H1 (cell line): ENCODE measurements around the gene KIF26B. TPM values are rescaled to one million over a fixed set of nuclear protein-coding genes. Genes with fewer than 3 reads are reported as not detected.

Experiments
- CTCF ChIA-PET: fragments of 300-600 bp; sonication (Branson Sonifier 250); formaldehyde crosslinking; loops from one replicate; lab custom pipeline; 2021; ENCODE audit not compliant: partially characterized antibody; lab: Charles Lee
- POLR2A ChIA-PET: fragments of 300-600 bp; sonication (Branson Sonifier 250); formaldehyde crosslinking; loops from one replicate; lab custom pipeline; 2021; ENCODE audit warnings: inconsistent platforms; ENCODE audit not compliant: partially characterized antibody; lab: Charles Lee
- DNase-seq, 2 experiments: peaks; one replicate each; pipeline versions ENCODE4 v3.0.0 to v3.0.0-alpha.2; 2010 to 2022; ENCODE audit warnings: low spot score in 2 of 2, low read depth in 1 of 2, mixed read lengths in 1 of 2
- FAIRE-seq: peaks from 2 replicates; lab custom pipeline; 2011; peaks lifted over from hg19 to GRCh38; lab: Jason Lieb, UNC
- H2AFZ ChIP-seq: 2 replicates; pipeline ENCODE4 v1.8.1; 2012; ENCODE audit warnings: low read length, inconsistent platforms
- H2AK5ac ChIP-seq: 2 replicates; pipeline ENCODE4 v1.6.1; 2013; ENCODE audit warnings: low read depth, low read length
- H2BK120ac ChIP-seq: replicated peaks from 2 replicates; pipeline ENCODE3; 2013; ENCODE audit warnings: low read depth, low read length, inconsistent platforms
- H2BK12ac ChIP-seq: 2 replicates; pipeline ENCODE4 v1.6.1; 2013; ENCODE audit warnings: low read depth, low read length
- H2BK15ac ChIP-seq: 2 replicates; pipeline ENCODE4 v1.6.1; 2013; ENCODE audit warnings: low read length
- H2BK20ac ChIP-seq: 2 replicates; pipeline ENCODE4 v1.6.1; 2013; ENCODE audit warnings: low read length
- H2BK5ac ChIP-seq: 2 replicates; pipeline ENCODE4 v1.6.1; 2013; ENCODE audit warnings: low read depth, low read length
- H3K14ac ChIP-seq: 2 replicates; pipeline ENCODE4 v1.6.1; 2013; ENCODE audit warnings: inconsistent platforms; ENCODE audit not compliant: insufficient read length
- H3K18ac ChIP-seq: 2 replicates; pipeline ENCODE4 v1.6.1; 2013; ENCODE audit warnings: low read length; ENCODE audit errors: extremely low read depth
- H3K23ac ChIP-seq: 2 replicates; pipeline ENCODE4 v1.6.1; 2013; ENCODE audit warnings: inconsistent platforms; ENCODE audit not compliant: insufficient read length
- H3K23me2 ChIP-seq: 2 replicates; pipeline ENCODE4 v1.6.1; 2013; ENCODE audit warnings: low read depth, low read length
- H3K27ac ChIP-seq: 2 replicates; pipeline ENCODE4 v1.6.1; 2011; ENCODE audit warnings: low read depth, low read length, inconsistent platforms
- H3K27me3 ChIP-seq, 4 experiments: replicated peaks in 1 of 4; 1 replicate in 1 of 4; 2 replicates in 3 of 4; pipeline versions ENCODE4 v1.6.1 to v1.8.1; 2011 to 2013; ENCODE audit warnings: low read length in 3 of 4, mild to moderate bottlenecking in 3 of 4, inconsistent platforms in 2 of 4, mixed read lengths in 2 of 4, moderate library complexity in 1 of 4; ENCODE audit not compliant: control insufficient read depth in 3 of 4, insufficient read depth in 3 of 4; ENCODE audit errors: extremely low read depth in 1 of 4
- H3K36me3 ChIP-seq, 4 experiments: 2 replicates each; pipeline versions ENCODE4 v1.6.1 to v1.8.1; 2011 to 2013; ENCODE audit warnings: mild to moderate bottlenecking in 4 of 4, low read length in 3 of 4, moderate library complexity in 2 of 4, control low read depth in 1 of 4, inconsistent platforms in 1 of 4; ENCODE audit not compliant: insufficient read depth in 4 of 4, control insufficient read depth in 2 of 4
- H3K4ac ChIP-seq: replicated peaks from 2 replicates; pipeline ENCODE3; 2013; ENCODE audit warnings: low read length, low read depth, mixed read lengths, inconsistent platforms; ENCODE audit not compliant: insufficient read length
- H3K4me1 ChIP-seq, 4 experiments: replicated peaks in 1 of 4; 1 replicate in 1 of 4; 2 replicates in 3 of 4; pipeline versions ENCODE4 v1.6.1 to v1.8.1; 2011 to 2013; ENCODE audit warnings: low read length in 3 of 4, inconsistent platforms in 2 of 4, mixed read lengths in 1 of 4; ENCODE audit not compliant: insufficient read depth in 4 of 4, control insufficient read depth in 3 of 4
- H3K4me2 ChIP-seq, 2 experiments: 2 replicates each; pipeline versions ENCODE4 v1.6.1 to v1.8.1; 2011 to 2013; ENCODE audit warnings: low read depth in 2 of 2, low read length in 2 of 2, control low read depth in 1 of 2, inconsistent platforms in 1 of 2, mild to moderate bottlenecking in 1 of 2; ENCODE audit not compliant: insufficient read depth in 1 of 2
- H3K4me3 ChIP-seq, 4 experiments: fragments of 200-600, 300-600 bp in 1 of 4; sonication (generic), shearing (Covaris generic), sonication (Bioruptor Twin) in 1 of 4; 2 replicates each; pipeline versions ENCODE4 v1.5.1 to v1.8.1; 2011 to 2016; ENCODE audit warnings: low read length in 4 of 4, low read depth in 3 of 4, control low read depth in 2 of 4, inconsistent platforms in 2 of 4, mild to moderate bottlenecking in 2 of 4, mixed read lengths in 1 of 4, moderate library complexity in 1 of 4; ENCODE audit not compliant: insufficient read depth in 2 of 4; ENCODE audit errors: extremely low read depth in 1 of 4
- H3K56ac ChIP-seq: replicated peaks from 2 replicates; pipeline ENCODE3; 2013; ENCODE audit warnings: low read depth, mild to moderate bottlenecking, mixed read lengths, low read length, inconsistent platforms; ENCODE audit not compliant: insufficient read length
- H3K79me1 ChIP-seq: 2 replicates; pipeline ENCODE4 v1.6.1; 2013; ENCODE audit warnings: low read depth, low read length, control low read depth
- H3K79me2 ChIP-seq, 2 experiments: 2 replicates each; pipeline versions ENCODE4 v1.6.1 to v1.8.1; 2012 to 2013; ENCODE audit warnings: low read length in 2 of 2, mild to moderate bottlenecking in 2 of 2, inconsistent platforms in 1 of 2; ENCODE audit not compliant: insufficient read depth in 2 of 2, control insufficient read depth in 1 of 2
- H3K9ac ChIP-seq, 4 experiments: replicated peaks in 1 of 4; 1 replicate in 1 of 4; 2 replicates in 3 of 4; pipeline versions ENCODE4 v1.6.1 to v1.8.1; 2011 to 2013; ENCODE audit warnings: low read depth in 3 of 4, low read length in 3 of 4, control low read depth in 2 of 4, mild to moderate bottlenecking in 2 of 4, moderate library complexity in 2 of 4, inconsistent platforms in 1 of 4; ENCODE audit errors: extremely low read depth in 1 of 4
- H3K9me3 ChIP-seq, 2 experiments: 2 replicates each; pipeline versions ENCODE4 v1.6.1 to v1.8.1; 2012 to 2013; ENCODE audit warnings: mild to moderate bottlenecking in 2 of 2, moderate library complexity in 2 of 2, control low read depth in 1 of 2, inconsistent platforms in 1 of 2, low read depth in 1 of 2, low read length in 1 of 2, mixed read lengths in 1 of 2; ENCODE audit not compliant: insufficient read depth in 2 of 2
- H4K20me1 ChIP-seq, 2 experiments: replicated peaks in 1 of 2; 2 replicates each; pipeline versions ENCODE3 to v1.8.1; 2011 to 2013; ENCODE audit warnings: inconsistent platforms in 2 of 2, low read length in 2 of 2, mild to moderate bottlenecking in 1 of 2; ENCODE audit not compliant: insufficient read depth in 2 of 2, control insufficient read depth in 1 of 2
- H4K5ac ChIP-seq: 2 replicates; pipeline ENCODE4 v1.6.1; 2013; ENCODE audit warnings: low read length, low read depth, mixed read lengths, inconsistent platforms; ENCODE audit not compliant: insufficient read length
- H4K8ac ChIP-seq: 2 replicates; pipeline ENCODE4 v1.8.0; 2013; ENCODE audit warnings: mild to moderate bottlenecking, moderate library complexity, low read length, inconsistent platforms; ENCODE audit not compliant: insufficient read depth; ENCODE audit errors: extremely low read depth
- H4K91ac ChIP-seq: replicated peaks from 2 replicates; pipeline ENCODE3; 2013; ENCODE audit warnings: low read length, mixed read lengths, inconsistent platforms; ENCODE audit not compliant: insufficient read length
- JUND ChIP-seq: IDR thresholded peaks from 2 replicates; pipeline ENCODE4 v1.6.1; 2011; ENCODE audit warnings: mild to moderate bottlenecking, improper control_type of control experiment, low read length
- WGBS, 2 experiments: shearing (Covaris generic) in 1 of 2; methylation state at CpG; one replicate each; pipeline versions ENCODE4 v1.1.6 to v1.1.7; 2013 to 2015; ENCODE audit warnings: low lambda C conversion rate in 2 of 2, mixed read lengths in 2 of 2, inconsistent platforms in 1 of 2, low coverage in 1 of 2, missing lambda C conversion rate in 1 of 2; ENCODE audit not compliant: insufficient replicate concordance in 2 of 2, insufficient coverage in 1 of 2, insufficient read length in 1 of 2; ENCODE audit errors: extremely low coverage in 1 of 2, missing lambda C conversion rate in 1 of 2; 5-methylcytosine and 5-hydroxymethylcytosine counted together
- polyA plus RNA-seq, 7 experiments: library from polyadenylated mRNA; depleted of rRNA in 3 of 7; stranded (reverse) in 5 of 7; unstranded in 2 of 7; fragments of >200 nt in 5 of 7; fragments of 200-250 nt in 2 of 7; gene quantifications; 1 replicate in 5 of 7; 2 replicates in 1 of 7; 4 replicates in 1 of 7; pipeline versions ENCODE4 v1.2.1 to v1.2.3, GENCODE V29; 2011 to 2013; ENCODE audit warnings: missing spikeins in 2 of 7, mixed read lengths in 2 of 7
- total RNA-seq: library from RNA; stranded (reverse); fragmentation: NEBNext Ultra II Directional; extraction: Animal tissue kit (Norgen Biotek cat#: 25700); gene quantifications from 2 replicates; pipeline ENCODE4 v1.2.1, GENCODE V29; 2021

Gene KIF26B
- total and polyA plus RNA-seq, 2 of the 8 experiments (the other 6 are each of a cell fraction or from before 2014, with no cell fraction given), result 0.06 to 0.28 TPM

DNA sequence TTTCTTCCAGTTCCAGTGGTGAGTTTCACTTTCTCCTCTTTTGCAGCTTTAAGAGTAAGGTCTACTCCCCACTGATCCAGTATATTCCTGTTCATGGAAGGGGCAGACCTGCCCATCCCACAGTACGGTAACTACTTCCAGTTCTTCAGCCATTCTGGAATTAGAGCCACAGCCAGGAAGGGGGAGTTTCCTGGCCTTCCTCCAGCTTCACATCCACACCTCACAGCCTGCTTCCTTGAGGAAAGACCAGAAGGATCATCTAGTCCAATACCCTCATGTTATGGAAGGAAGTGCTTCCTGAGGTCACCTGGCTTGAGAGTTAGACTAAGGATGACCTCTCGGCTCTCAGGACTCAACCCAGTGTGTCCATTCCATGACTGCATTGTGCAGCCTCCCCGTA lies 597.8 kb downstream of the KIF26B start:
- no peak overlapping the region for H3K4me2 ChIP-seq
- no peak overlapping the region for H2BK5ac ChIP-seq
- no peak overlapping the region for H4K5ac ChIP-seq
- H2BK15ac ChIP-seq, result no peak overlapping the region
- no peaks in the 10 kb centered on the region for H3K9me3 ChIP-seq
- H3K18ac ChIP-seq, result no peak overlapping the region
- H3K4me1 ChIP-seq, result peaks cover 0 to 4% (median 2%) of the 10 kb centered on the region in 4 experiments; a peak in 4 of 7 replicates
- no peaks in the 10 kb centered on the region for H4K20me1 ChIP-seq
- H2AFZ ChIP-seq, result no peak overlapping the region
- FAIRE-seq (no peak), DNase-seq (no peak)
- H3K14ac ChIP-seq, result no peak overlapping the region
- 0 out of 2 replicates have a peak overlapping the region, but pooled peaks have one; percentile 0 for H2AK5ac ChIP-seq
- H4K91ac ChIP-seq, result no peak overlapping the region
- ChIA-PET CTCF (no interaction called here), POLR2A (no interaction called here)
- no peak overlapping the region for H2BK120ac ChIP-seq
- no peak overlapping the region for H3K27ac ChIP-seq
- no peak overlapping the region for H3K4ac ChIP-seq
- H3K23ac ChIP-seq, result no peak overlapping the region
- H3K27me3 ChIP-seq, result no peaks in the 10 kb centered on the region
- no peaks in the 10 kb centered on the region for H3K23me2 ChIP-seq
- H2BK12ac ChIP-seq, result no peak overlapping the region
- H4K8ac ChIP-seq, result no peak overlapping the region
- peak overlapping the region; percentile 15; the same call in 1 of the 2 replicates for H2BK20ac ChIP-seq
- WGBS, 2 experiments, result 90% methylated on average over 3 of the region's 3 CpGs; no CpG with 5 or more reads in 1 of the 2 experiments
- no peak overlapping the region for H3K4me3 ChIP-seq
- H3K79me1 ChIP-seq, result no peaks in the 10 kb centered on the region
- H3K56ac ChIP-seq, result no peak overlapping the region
- H3K9ac ChIP-seq, result no peak overlapping the region
- no peaks in the 10 kb centered on the region for H3K79me2 ChIP-seq
- peaks cover 0 to 2% (median 0%) of the 10 kb centered on the region in 4 experiments; a peak in 1 of 8 replicates for H3K36me3 ChIP-seq
- TF ChIP-seq JUND, result no peak
